HT-29 (cell line): ENCODE measurements around the gene TMEM131L. TPM values are rescaled to one million over a fixed set of nuclear protein-coding genes. Genes with fewer than 3 reads are reported as not detected.
"Not testable (repeated sequence)": the region's sequence is repeated elsewhere in the genome, so short reads cannot be mapped to it uniquely, and the experiment has no call there.

Experiments
- DNase-seq: peaks from one replicate; pipeline ENCODE4 v3.0.0-alpha.2; 2015; ENCODE audit warnings: low spot score
- total RNA-seq: library from RNA; depleted of rRNA; stranded (reverse); fragments of >200 nt; shearing (Covaris generic); gene quantifications from 2 replicates; pipeline ENCODE4 v1.2.3, GENCODE V29; 2014

Gene TMEM131L
- total RNA-seq, 1 experiment from 2014 or later, result 6.3 TPM

GRCh38 chr4:153497988-153498967 lies 32.1 kb downstream of the TMEM131L start:
- DNase-seq, result no peak

- DNase-seq, result no peak
Observed at GRCh38 chr4:153499005-153499404, 32.8 kb downstream of the TMEM131L start.

- DNase-seq, result no peak
Observed at GRCh38 chr4:153501578-153501977, 35.4 kb downstream of the TMEM131L start.

- no peak for DNase-seq
Observed at GRCh38 chr4:153502584-153502983, 36.4 kb downstream of the TMEM131L start.

- DNase-seq, result no peak
Observed at GRCh38 chr4:153506341-153507309, 40.5 kb downstream of the TMEM131L start.

- peak; percentile 30 for DNase-seq
Observed at GRCh38 chr4:153507310-153508073, 41.3 kb downstream of the TMEM131L start.

GRCh38 chr4:153509212-153509611 lies 43.1 kb downstream of the TMEM131L start:
- DNase-seq, result not testable (repeated sequence)

GRCh38 chr4:153509724-153510123 lies 43.6 kb downstream of the TMEM131L start:
- peak; percentile 27 for DNase-seq

- no peak for DNase-seq
Observed at GRCh38 chr4:153510252-153511001, 44.3 kb downstream of the TMEM131L start.

- DNase-seq, result no peak
Observed at GRCh38 chr4:153511104-153511503, 44.9 kb downstream of the TMEM131L start.

GRCh38 chr4:153512162-153512852 lies 46.1 kb downstream of the TMEM131L start:
- no peak for DNase-seq

GRCh38 chr4:153512952-153513500 lies 46.9 kb downstream of the TMEM131L start:
- DNase-seq, result no peak

DNA sequence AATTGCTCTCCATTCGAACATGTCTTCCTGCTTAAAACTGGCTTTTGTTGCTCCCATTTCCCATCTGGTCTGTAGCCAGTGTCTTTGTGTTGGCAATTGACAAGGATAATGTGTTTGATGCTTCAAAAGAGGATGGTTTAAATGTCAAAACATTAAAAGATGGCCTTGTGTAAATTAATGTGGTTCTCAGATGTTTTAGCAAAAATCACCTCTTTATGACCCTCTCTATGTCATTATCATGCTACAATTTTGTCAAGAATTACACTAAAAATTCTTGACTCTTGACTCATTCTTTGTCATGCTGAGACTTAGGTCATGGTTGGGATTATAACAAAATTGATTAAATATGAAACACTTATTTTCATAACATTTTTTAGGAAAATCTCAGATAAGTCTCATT lies 47.4 kb downstream of the TMEM131L start:
- no peak for DNase-seq

- DNase-seq, result no peak
Observed at GRCh38 chr4:153514001-153514526, 47.9 kb downstream of the TMEM131L start.

GRCh38 chr4:153514688-153515426 lies 48.7 kb downstream of the TMEM131L start:
- no peak for DNase-seq

DNA sequence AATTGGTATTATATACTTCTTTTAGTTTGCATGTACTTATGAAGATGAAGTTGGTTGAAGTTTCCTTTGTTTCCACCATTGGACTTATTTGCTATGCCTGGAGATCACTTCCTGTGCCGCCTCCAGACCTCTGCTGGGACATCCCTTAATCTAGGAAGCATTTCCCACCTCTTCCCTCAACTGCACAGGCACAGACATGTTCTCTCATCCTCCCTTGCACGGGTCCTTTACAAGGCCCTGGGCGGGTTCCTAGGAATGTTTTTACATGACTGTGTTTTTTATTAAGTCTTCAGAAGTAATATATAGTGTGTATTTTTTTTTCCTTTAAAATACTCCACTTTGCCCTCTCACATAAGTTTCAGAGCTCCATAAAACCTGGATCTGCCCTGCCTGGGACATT lies 51.0 kb downstream of the TMEM131L start:
- DNase-seq, result no peak

DNA sequence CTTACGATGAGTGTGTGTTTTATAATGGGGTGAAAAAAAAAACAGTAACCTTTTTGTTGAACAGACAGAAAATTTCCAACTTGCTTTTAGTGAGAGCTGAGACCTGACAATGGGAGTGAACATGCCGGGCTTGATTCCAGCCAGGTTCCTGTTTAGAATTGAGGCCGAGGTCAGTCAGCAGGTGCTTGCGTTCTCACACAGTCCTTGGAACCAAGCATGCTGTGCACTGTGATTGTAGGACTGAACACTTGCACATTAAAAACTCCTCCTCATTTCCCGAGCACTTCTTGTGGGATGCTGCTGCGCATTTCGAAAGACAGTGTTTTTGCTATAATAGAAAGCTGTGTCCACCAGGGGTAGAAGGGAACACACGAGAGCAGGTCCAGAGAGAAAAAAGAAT lies 51.8 kb downstream of the TMEM131L start:
- DNase-seq, result no peak

DNA sequence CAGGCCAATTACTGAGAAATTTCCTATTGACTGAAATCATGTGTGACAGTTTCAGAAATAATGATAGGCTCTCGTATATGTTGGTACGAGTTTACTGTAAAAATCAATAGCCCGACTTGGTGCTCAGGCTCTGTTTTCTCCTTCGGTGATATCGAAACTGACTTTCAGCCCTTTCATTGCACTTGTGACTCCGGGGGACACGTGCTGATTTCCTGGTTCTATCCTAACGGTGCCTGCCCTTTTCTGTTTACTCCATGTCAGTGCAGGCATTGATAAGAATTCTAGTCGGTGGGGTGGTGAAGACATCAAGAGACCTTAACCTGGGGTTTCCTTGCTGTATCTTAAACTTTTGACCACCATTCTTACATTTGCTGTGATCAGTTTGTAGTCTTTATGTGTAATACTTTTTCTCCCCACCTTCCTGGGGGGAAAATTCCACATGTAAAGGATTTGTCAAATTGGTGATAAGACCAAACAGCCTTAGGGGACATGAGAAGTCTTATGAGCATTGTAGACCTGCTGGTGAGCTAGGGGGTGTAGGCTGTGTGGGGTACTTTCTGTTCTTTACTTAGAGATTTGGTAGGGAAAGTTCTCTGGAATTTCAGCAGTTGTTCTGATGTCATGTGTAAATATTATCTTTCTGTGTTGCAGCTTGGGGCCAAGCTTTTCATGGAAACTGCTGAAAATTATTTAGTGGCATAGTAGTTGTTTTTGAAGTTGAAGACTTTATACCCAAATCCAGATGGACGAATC lies 52.7 kb downstream of the TMEM131L start:
- no peak for DNase-seq
